ENCODE measurements around the gene CTU2.

DNA sequence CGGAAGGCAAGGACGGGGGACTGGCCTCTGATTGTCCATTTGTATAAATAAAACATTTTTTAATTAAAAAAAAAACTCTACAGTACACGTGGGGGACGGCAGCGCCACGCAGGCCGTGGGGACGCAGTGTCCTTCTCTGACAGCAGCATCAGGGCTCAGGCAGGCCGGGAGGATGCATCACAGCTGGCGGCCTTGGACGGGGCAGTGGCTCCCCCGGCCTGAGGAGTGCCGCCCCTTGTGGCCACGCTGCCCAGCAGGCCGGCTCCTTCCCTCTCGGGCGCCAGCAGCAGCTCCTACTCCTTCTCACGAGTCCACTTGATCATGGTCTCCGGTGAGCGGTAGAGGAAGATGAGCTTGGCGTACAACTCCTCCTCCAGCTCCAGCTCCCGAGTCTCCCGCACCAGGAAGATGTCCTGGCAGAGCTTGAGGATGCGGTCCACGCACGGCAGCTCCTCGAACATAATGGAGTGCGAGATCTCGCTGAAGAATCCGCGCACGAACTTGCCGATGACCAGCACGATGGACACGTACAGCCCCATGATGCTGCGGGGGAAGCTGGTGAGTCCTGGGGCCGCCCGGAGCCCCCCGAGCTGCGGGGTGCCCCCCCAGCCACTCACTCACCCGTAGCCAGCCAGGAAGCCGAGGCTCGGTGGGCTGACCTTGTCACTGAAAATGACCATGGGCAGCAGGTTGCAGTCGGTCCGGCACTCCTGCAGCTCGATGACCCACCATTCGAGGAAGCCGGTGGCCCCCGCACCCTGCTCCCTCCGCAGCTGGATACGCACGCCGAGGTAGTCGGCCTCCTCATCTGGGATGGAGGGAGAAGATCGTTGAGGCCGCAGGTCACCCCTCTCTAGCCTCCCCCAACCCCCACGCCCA is 9.2 kb downstream of the CTU2 start:
- TF ChIP-seq SMC3 (IDR thresholded peaks at IDR 0.05; ENCODE audit: low read depth, low read length), result no peak
- TF ChIP-seq, protein P1, sequence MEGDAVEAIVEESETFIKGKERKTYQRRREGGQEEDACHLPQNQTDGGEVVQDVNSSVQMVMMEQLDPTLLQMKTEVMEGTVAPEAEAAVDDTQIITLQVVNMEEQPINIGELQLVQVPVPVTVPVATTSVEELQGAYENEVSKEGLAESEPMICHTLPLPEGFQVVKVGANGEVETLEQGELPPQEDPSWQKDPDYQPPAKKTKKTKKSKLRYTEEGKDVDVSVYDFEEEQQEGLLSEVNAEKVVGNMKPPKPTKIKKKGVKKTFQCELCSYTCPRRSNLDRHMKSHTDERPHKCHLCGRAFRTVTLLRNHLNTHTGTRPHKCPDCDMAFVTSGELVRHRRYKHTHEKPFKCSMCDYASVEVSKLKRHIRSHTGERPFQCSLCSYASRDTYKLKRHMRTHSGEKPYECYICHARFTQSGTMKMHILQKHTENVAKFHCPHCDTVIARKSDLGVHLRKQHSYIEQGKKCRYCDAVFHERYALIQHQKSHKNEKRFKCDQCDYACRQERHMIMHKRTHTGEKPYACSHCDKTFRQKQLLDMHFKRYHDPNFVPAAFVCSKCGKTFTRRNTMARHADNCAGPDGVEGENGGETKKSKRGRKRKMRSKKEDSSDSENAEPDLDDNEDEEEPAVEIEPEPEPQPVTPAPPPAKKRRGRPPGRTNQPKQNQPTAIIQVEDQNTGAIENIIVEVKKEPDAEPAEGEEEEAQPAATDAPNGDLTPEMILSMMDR (conservative IDR thresholded peaks at IDR 0.05; ENCODE audit: low read depth, low read length), result no peak
- TF ChIP-seq POLR2A (IDR thresholded peaks at IDR 0.05; ENCODE audit: low read depth, low read length), result no peak
- TF ChIP-seq, protein P2, sequence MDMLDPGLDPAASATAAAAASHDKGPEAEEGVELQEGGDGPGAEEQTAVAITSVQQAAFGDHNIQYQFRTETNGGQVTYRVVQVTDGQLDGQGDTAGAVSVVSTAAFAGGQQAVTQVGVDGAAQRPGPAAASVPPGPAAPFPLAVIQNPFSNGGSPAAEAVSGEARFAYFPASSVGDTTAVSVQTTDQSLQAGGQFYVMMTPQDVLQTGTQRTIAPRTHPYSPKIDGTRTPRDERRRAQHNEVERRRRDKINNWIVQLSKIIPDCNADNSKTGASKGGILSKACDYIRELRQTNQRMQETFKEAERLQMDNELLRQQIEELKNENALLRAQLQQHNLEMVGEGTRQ (IDR thresholded peaks at IDR 0.05; ENCODE audit: low read depth, low read length), result no peak
- TF ChIP-seq RCOR1 (IDR thresholded peaks at IDR 0.05; ENCODE audit: insufficient replicate concordance, low read length), result no peak
- TF ChIP-seq, protein P3, sequence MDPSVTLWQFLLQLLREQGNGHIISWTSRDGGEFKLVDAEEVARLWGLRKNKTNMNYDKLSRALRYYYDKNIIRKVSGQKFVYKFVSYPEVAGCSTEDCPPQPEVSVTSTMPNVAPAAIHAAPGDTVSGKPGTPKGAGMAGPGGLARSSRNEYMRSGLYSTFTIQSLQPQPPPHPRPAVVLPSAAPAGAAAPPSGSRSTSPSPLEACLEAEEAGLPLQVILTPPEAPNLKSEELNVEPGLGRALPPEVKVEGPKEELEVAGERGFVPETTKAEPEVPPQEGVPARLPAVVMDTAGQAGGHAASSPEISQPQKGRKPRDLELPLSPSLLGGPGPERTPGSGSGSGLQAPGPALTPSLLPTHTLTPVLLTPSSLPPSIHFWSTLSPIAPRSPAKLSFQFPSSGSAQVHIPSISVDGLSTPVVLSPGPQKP (IDR thresholded peaks at IDR 0.05; ENCODE audit: borderline replicate concordance, low read depth, low read length), result no peak
- TF ChIP-seq BHLHE40 (IDR thresholded peaks at IDR 0.05; ENCODE audit: low read depth, low read length), result no peak
- TF ChIP-seq CEBPB (IDR thresholded peaks at IDR 0.05; ENCODE audit: low read depth, low read length), result no peak
- no peak for TF ChIP-seq MAZ (IDR thresholded peaks at IDR 0.05; ENCODE audit: borderline replicate concordance, low read depth, low read length)
- TF ChIP-seq RAD21 (IDR thresholded peaks at IDR 0.05; ENCODE audit: low read length), result no peak
- TF ChIP-seq RFX5 (IDR thresholded peaks at IDR 0.05; ENCODE audit: low read depth, low read length), result no peak

Data from IMR-90 (cell line).